Stimulated activated CD8-positive, alpha-beta memory T cell treated with anti-CD3 and anti-CD28 coated beads, Interleukin-4, amount 100 ng/mL, for 48 hours (primary cell): Measurements from ENCODE around the gene DISP2.

Source experiments
- DNase-seq: peaks from one replicate; pipeline ENCODE4 v3.0.0-alpha.2; 2020

DISP2 gene

GRCh38 chr15:40329804-40330203 lies 28.2 kb upstream of the DISP2 start:
- DNase-seq: no peak

- DNase-seq: no peak
These were observed 27.6 kb upstream of the DISP2 start for GRCh38 chr15:40330368-40330836.

GRCh38 chr15:40331026-40331425 lies 27.0 kb upstream of the DISP2 start:
- no peak for DNase-seq

GRCh38 chr15:40331637-40332036 lies 26.4 kb upstream of the DISP2 start:
- DNase-seq: no peak

- no peak for DNase-seq
These were observed 25.8 kb upstream of the DISP2 start for GRCh38 chr15:40332113-40332781.

GRCh38 chr15:40333922-40334492 lies 24.0 kb upstream of the DISP2 start:
- peak; percentile 37 for DNase-seq

GRCh38 chr15:40334541-40334940 lies 23.5 kb upstream of the DISP2 start:
- no peak for DNase-seq

- DNase-seq: no peak
These were observed 22.9 kb upstream of the DISP2 start for GRCh38 chr15:40334941-40335795.

GRCh38 chr15:40335938-40336743 lies 21.9 kb upstream of the DISP2 start:
- no peak for DNase-seq

- DNase-seq: peak; percentile 36
These were observed 21.3 kb upstream of the DISP2 start for GRCh38 chr15:40336744-40337122.

GRCh38 chr15:40337597-40337996 lies 20.4 kb upstream of the DISP2 start:
- DNase-seq: no peak

GRCh38 chr15:40338041-40338657 lies 19.9 kb upstream of the DISP2 start:
- peak; percentile 86 for DNase-seq

GRCh38 chr15:40338921-40339620 lies 18.9 kb upstream of the DISP2 start:
- no peak for DNase-seq

GRCh38 chr15:40339621-40339945 lies 18.4 kb upstream of the DISP2 start:
- DNase-seq: no peak

GRCh38 chr15:40340038-40340739 lies 17.8 kb upstream of the DISP2 start:
- DNase-seq: no peak

GRCh38 chr15:40340740-40341400 lies 17.1 kb upstream of the DISP2 start, which contains the start of gene CCDC9B:
Gene CCDC9B, minus strand, starts transcription at chr15:40340939. Its CDS starts 120 bp downstream, at chr15:40340819.
- no peak for DNase-seq

GRCh38 chr15:40342416-40343320 lies 15.4 kb upstream of the DISP2 start:
- no peak for DNase-seq

- no peak for DNase-seq
These were observed 14.5 kb upstream of the DISP2 start for GRCh38 chr15:40343512-40343911.

GRCh38 chr15:40344217-40344616 lies 13.8 kb upstream of the DISP2 start:
- no peak for DNase-seq
